Liver (tissue), 9 donors: ENCODE data around the gene SRSF8. TPM values are rescaled to one million over a fixed set of nuclear protein-coding genes. Genes with fewer than 3 reads are reported as not detected.
A peak's percentile ranks its signal among the peaks of the same experiment; 100 is the strongest.

ENCODE experiments used
- DNase-seq: peaks from one replicate; pipeline ENCODE4 v3.0.0-alpha.2; 2017; ENCODE audit warnings: low spot score
- H3K27ac ChIP-seq, 2 donors: one replicate each; pipeline ENCODE4 v1.7.0; 2013; ENCODE audit warnings: inconsistent platforms in 2 of 2, low read length in 2 of 2, control low read depth in 1 of 2, low read depth in 1 of 2, mild to moderate bottlenecking in 1 of 2
- H3K27me3 ChIP-seq, 4 donors: one replicate each; pipeline versions ENCODE4 v1.6.1 to v1.7.0; 2013; ENCODE audit warnings: low read length in 3 of 4, inconsistent platforms in 1 of 4, mild to moderate bottlenecking in 1 of 4, moderate library complexity in 1 of 4; ENCODE audit not compliant: control insufficient read depth in 4 of 4, insufficient read depth in 4 of 4
- H3K36me3 ChIP-seq, 4 donors: one replicate each; pipeline versions ENCODE4 v1.6.1 to v1.7.0; 2013; ENCODE audit warnings: low read length in 3 of 4, mild to moderate bottlenecking in 3 of 4, low read depth in 1 of 4, moderate library complexity in 1 of 4; ENCODE audit not compliant: control insufficient read depth in 4 of 4, insufficient read depth in 3 of 4
- H3K4me1 ChIP-seq, 4 donors: one replicate each; pipeline versions ENCODE4 v1.6.1 to v1.7.0; 2013; ENCODE audit warnings: low read length in 3 of 4, mild to moderate bottlenecking in 3 of 4, moderate library complexity in 1 of 4; ENCODE audit not compliant: control insufficient read depth in 4 of 4, insufficient read depth in 4 of 4
- H3K4me3 ChIP-seq, 3 donors: one replicate each; pipeline versions ENCODE4 v1.6.1 to v1.7.0; 2013; ENCODE audit warnings: low read length in 3 of 3, control low read depth in 1 of 3, low read depth in 1 of 3, mild to moderate bottlenecking in 1 of 3
- H3K9ac ChIP-seq, 2 donors: one replicate each; pipeline ENCODE4 v1.7.0; 2013; ENCODE audit warnings: low read length in 2 of 2, mild to moderate bottlenecking in 2 of 2, moderate library complexity in 2 of 2, control low read depth in 1 of 2, low read depth in 1 of 2
- H3K9me3 ChIP-seq, 4 donors: one replicate each; pipeline versions ENCODE4 v1.6.1 to v1.7.0; 2013; ENCODE audit warnings: low read length in 3 of 4; ENCODE audit not compliant: control insufficient read depth in 4 of 4
- EGR1 ChIP-seq, 2 donors: IDR thresholded peaks; 2 replicates each; pipeline ENCODE4 v1.6.1; 2016 to 2018; ENCODE audit warnings: antibody characterized with exemption in 2 of 2, low read depth in 2 of 2
- FOXA1 ChIP-seq: IDR thresholded peaks from 2 replicates; pipeline ENCODE4 v1.6.1; 2016; ENCODE audit warnings: antibody characterized with exemption
- FOXA2 ChIP-seq: IDR thresholded peaks from 2 replicates; pipeline ENCODE4 v1.6.1; 2016; ENCODE audit warnings: antibody characterized with exemption
- HNF4A ChIP-seq, 2 donors: conservative IDR thresholded peaks; 2 replicates each; pipeline ENCODE4 v1.6.1; 2016; ENCODE audit warnings: antibody characterized with exemption in 2 of 2, mild to moderate bottlenecking in 2 of 2
- HNF4G ChIP-seq: IDR thresholded peaks from 2 replicates; pipeline ENCODE4 v1.6.1; 2016; ENCODE audit warnings: antibody characterized with exemption
- JUND ChIP-seq, 2 donors: IDR thresholded peaks; 2 replicates each; pipeline ENCODE4 v1.6.1; 2016; ENCODE audit warnings: antibody characterized with exemption in 2 of 2
- RAD21 ChIP-seq, 2 donors: IDR thresholded peaks; 2 replicates each; pipeline ENCODE4 v1.6.1; 2016; ENCODE audit warnings: antibody characterized with exemption in 2 of 2, mild to moderate bottlenecking in 2 of 2
- RXRA ChIP-seq, 2 donors: IDR thresholded peaks; 2 replicates each; pipeline ENCODE4 v1.6.1; 2017 to 2018; ENCODE audit warnings: antibody characterized with exemption in 2 of 2, mild to moderate bottlenecking in 1 of 2
- SP1 ChIP-seq: IDR thresholded peaks from 2 replicates; pipeline ENCODE4 v1.6.1; 2018; ENCODE audit warnings: antibody characterized with exemption, mild to moderate bottlenecking
- TAF1 ChIP-seq: conservative IDR thresholded peaks from 2 replicates; pipeline ENCODE4 v1.6.1; 2016; ENCODE audit warnings: antibody characterized with exemption, mild to moderate bottlenecking
- YY1 ChIP-seq: IDR thresholded peaks from 2 replicates; pipeline ENCODE4 v1.6.1; 2016; ENCODE audit warnings: antibody characterized with exemption, mild to moderate bottlenecking
- WGBS: extraction: QIAGEN DNeasy Blood & Tissue Kit; methylation state at CpG from one replicate; pipeline ENCODE4 v1.1.7; 2013; 5-methylcytosine and 5-hydroxymethylcytosine counted together
- polyA plus RNA-seq, 2 donors: library from polyadenylated mRNA; stranded (reverse) in 1 of 2; unstranded in 1 of 2; fragments of 200-250 nt in 1 of 2; fragments of >200 nt in 1 of 2; fragmentation: Nextera tagmentation in 1 of 2; extraction: Ambion mirVana in 1 of 2; gene quantifications; one replicate each; pipeline versions ENCODE4 v1.2.1 to v1.2.3, GENCODE V29; 2013 to 2015
- total RNA-seq, 2 donors: library from RNA; depleted of rRNA; stranded (reverse); fragments of >200 nt; gene quantifications; one replicate each; pipeline ENCODE4 v1.2.3, GENCODE V29; 2014
- TF ChIP-seq, protein P1 (sequence below): fragments of 150-350 bp; IDR thresholded peaks from 2 replicates; pipeline ENCODE4 v1.5.1; 2017; ENCODE audit warnings: improper control_type of control experiment, low read depth, low read length; ENCODE audit not compliant: missing input control
- TF ChIP-seq, protein P2 (sequence below): IDR thresholded peaks from 2 replicates; pipeline ENCODE4 v1.6.1; 2016; ENCODE audit warnings: antibody characterized with exemption
- TF ChIP-seq, protein P3 (sequence below): IDR thresholded peaks from 2 replicates; pipeline ENCODE4 v1.6.1; 2016; ENCODE audit warnings: antibody characterized with exemption
- donor health status: healthy.
- donor health status: healthy.
- donor health status: healthy.
- donor health status: healthy.
- donor health status: healthy.

Gene SRSF8
- total and polyA plus RNA-seq, 4 donors: 15.4 to 31.8 (median 17.8) TPM

DNA sequence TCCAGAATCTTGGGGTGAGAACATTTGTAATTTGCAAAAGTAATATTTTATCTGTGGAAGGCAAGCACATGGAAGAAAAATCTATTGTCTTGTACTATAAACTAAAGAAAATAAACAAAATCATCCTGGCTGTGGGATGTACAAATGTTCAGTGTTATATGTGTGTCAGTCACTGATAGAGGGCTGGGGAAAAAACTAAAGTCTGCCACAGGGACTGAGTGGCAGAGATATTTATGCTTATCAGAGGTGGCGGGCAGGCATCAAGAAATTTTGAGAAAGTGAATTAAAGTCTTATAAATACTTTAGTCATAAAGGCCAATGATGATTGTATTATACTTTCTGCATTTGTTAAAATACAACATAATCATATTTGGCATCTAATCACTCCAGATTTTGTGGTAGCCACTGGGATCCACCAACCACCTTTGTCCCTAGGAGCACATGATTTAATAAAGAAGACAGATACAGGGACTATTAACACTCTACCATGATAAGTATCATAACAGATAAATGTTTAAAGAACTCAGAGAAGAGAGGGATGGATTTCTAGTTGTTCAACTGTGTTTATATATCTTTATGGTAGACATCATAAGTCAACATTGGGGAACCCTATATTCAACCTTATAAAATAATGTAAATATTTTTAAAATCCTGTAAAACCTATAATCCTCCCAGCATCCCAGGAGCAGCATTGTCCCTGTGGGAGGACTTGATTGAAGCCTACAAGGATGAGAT lies 20.3 kb downstream of the SRSF8 start:
- Histone ChIP-seq H3K9ac (no peak overlapping the region), H3K36me3 (no peaks in the 10 kb centered on the region), H3K27ac (no peak overlapping the region), H3K27me3 (no peaks in the 10 kb centered on the region), H3K4me1 (peaks cover 2 to 18% (median 7%) of the 10 kb centered on the region in 4 donors), H3K9me3 (no peaks in the 10 kb centered on the region), H3K4me3 (no peak overlapping the region)
- TF ChIP-seq YY1 (no peak), FOXA2 (no peak), FOXA1 (no peak), SP1 (no peak), RXRA (IDR thresholded peaks at IDR 0.05) (no peak), HNF4G (no peak), TAF1 (no peak)
- TF ChIP-seq, protein P1, sequence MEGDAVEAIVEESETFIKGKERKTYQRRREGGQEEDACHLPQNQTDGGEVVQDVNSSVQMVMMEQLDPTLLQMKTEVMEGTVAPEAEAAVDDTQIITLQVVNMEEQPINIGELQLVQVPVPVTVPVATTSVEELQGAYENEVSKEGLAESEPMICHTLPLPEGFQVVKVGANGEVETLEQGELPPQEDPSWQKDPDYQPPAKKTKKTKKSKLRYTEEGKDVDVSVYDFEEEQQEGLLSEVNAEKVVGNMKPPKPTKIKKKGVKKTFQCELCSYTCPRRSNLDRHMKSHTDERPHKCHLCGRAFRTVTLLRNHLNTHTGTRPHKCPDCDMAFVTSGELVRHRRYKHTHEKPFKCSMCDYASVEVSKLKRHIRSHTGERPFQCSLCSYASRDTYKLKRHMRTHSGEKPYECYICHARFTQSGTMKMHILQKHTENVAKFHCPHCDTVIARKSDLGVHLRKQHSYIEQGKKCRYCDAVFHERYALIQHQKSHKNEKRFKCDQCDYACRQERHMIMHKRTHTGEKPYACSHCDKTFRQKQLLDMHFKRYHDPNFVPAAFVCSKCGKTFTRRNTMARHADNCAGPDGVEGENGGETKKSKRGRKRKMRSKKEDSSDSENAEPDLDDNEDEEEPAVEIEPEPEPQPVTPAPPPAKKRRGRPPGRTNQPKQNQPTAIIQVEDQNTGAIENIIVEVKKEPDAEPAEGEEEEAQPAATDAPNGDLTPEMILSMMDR: no peak
- TF ChIP-seq, protein P2, sequence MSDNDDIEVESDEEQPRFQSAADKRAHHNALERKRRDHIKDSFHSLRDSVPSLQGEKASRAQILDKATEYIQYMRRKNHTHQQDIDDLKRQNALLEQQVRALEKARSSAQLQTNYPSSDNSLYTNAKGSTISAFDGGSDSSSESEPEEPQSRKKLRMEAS: no peak
- WGBS: 97% methylated on average over 1 of the region's 1 CpG
- DNase-seq: no peak

DNA sequence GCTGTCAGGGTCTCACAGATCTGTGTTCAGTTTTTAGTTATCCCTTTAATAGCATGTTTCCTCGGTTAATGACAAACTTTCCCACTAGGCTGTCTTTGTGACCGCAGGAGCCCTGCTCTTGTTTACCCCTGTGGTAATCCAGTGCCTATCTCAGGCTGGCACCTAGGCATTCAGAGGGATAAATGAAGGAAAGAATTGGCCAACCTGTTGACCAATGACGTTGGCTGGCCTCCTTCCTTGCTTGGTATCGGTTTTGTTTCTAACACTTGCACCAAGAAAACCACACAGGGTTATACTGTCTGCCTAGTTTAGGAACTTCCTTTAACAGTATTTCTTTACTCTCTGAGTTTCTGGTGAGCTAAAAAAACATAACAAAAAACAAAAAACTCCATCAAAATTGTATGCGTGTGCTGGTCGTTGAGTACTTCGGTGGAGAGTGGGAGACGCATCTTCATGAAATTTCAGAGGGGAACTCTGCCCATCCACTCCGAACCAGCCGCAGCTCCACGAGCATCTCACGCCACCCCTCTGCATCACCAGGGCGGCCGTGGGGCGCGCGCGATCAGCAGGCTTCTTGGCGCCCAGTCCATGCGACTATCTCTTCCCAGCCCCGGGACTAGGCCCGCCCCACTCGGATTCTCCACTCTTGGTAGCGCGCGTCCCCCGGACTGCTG lies 22.4 kb downstream of the SRSF8 start:
- Histone ChIP-seq H3K9me3 (no peaks in the 10 kb centered on the region), H3K9ac (no peak overlapping the region), H3K4me3 (peak overlapping the region in 2 of 3 donors; percentile 83 to 88), H3K36me3 (no peaks in the 10 kb centered on the region), H3K27me3 (no peaks in the 10 kb centered on the region), H3K4me1 (peaks cover 2 to 18% (median 7%) of the 10 kb centered on the region in 4 donors), H3K27ac (peak overlapping the region; percentile 85 to 87)
- WGBS: 22% methylated on average over 27 of the region's 27 CpGs
- DNase-seq: no peak
- TF ChIP-seq, protein P2: no peak
- peak; percentile 19 for TF ChIP-seq SP1

DNA sequence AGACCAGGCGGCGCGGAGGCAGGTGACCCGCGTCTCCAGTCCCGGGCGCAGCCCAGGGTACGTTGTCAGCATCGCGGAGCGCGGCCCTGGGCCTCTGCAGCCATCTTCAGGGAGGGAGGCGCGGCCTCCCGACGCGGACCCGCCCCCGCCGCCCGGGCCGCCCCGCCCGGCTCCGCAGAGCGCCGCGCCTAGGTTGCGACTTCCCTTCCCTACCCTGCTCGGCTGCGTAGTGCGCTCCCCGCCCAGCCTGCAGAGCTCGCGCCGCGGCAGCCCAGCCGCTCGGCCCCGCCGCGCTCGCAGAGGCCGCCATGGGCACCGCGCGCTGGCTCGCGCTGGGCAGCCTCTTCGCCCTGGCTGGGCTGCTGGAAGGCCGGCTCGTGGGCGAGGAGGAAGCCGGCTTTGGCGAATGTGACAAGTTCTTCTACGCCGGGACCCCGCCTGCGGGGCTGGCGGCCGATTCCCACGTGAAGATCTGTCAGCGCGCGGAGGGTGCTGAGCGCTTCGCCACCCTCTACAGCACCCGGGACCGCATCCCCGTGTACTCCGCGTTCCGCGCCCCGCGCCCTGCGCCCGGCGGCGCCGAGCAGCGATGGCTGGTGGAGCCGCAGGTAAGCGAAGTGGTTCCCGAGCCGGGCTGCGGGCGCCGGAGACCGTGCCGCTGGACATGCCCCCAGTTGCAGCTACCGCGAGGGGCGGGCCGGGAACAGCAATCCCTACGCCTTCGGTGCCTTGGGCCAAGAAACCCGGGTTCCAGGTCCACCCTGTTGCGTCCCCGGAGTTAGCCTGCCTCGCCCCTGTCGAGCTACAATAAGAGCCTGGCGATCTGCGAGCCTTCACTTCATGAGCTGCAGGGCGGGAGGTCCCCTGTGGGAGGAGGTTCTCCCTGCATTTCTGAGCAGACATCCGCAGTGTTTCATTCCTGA lies 23.2 kb downstream of the SRSF8 start, which contains the start of gene ENDOD1:
TSS of gene ENDOD1 (plus strand) at position 227 of the 923 bp plus-strand sequence. CDS start at position 309, 82 bp downstream.
- peak within 1 kb of the TSS; percentile 85 to 87 for H3K27ac ChIP-seq

More for the DNA sequence above, 23.2 kb downstream of the SRSF8 start, which contains the start of gene ENDOD1:
- WGBS: under 1% methylated on average over 106 of the region's 106 CpGs
- peak within 1 kb of the TSS; percentile 72 to 88 (median 83) for H3K4me3 ChIP-seq
- H3K9me3 ChIP-seq: no peaks in the 10 kb centered on the region
- no peak for TF ChIP-seq JUND (IDR thresholded peaks at IDR 0.05)
- no peak for TF ChIP-seq HNF4A (conservative IDR thresholded peaks at IDR 0.05)
- TF ChIP-seq TAF1: no peak
- TF ChIP-seq EGR1 (IDR thresholded peaks at IDR 0.05; ENCODE audit: low read depth in 2 of 2): no peak
- TF ChIP-seq, protein P1: no peak
- TF ChIP-seq RAD21 (IDR thresholded peaks at IDR 0.05): peak in 1 of 2 donors; percentile 23
- TF ChIP-seq YY1: peak; percentile 68
- TF ChIP-seq, protein P3, sequence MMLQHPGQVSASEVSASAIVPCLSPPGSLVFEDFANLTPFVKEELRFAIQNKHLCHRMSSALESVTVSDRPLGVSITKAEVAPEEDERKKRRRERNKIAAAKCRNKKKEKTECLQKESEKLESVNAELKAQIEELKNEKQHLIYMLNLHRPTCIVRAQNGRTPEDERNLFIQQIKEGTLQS: no peak
- peak; percentile 87 for DNase-seq
- H3K27me3 ChIP-seq: no peaks in the 10 kb centered on the region
- H3K9ac ChIP-seq: peak within 1 kb of the TSS; percentile 23 to 75
- peaks cover 2 to 18% (median 7%) of the 10 kb centered on the region in 4 donors for H3K4me1 ChIP-seq
- H3K36me3 ChIP-seq: no peaks in the 10 kb centered on the region
